A549 (cell line): ENCODE measurements around the gene KIAA1671. TPM values are rescaled to one million over a fixed set of nuclear protein-coding genes. Genes with fewer than 3 reads are reported as not detected.
A peak's percentile ranks its signal among the peaks of the same experiment; 100 is the strongest.

Source experiments
- ATAC-seq, 2 experiments: fragments of 200-7000 bp in 1 of 2; fragments of >200 bp in 1 of 2; cut with Nextera tagmentation in 1 of 2; cut with Tn5 transposase in 1 of 2; 3 replicates each; pipeline versions ENCODE4 v1.8.0 to v1.9.1; 2018 to 2020; ENCODE audit warnings: mild to moderate bottlenecking in 1 of 2, moderate library complexity in 1 of 2
- CTCF ChIA-PET: fragments of 300-600 bp; sonication (Branson Sonifier 250); formaldehyde crosslinking; extraction: SDS; loops from one replicate; lab custom pipeline; 2021; ENCODE audit warnings: antibody characterized with exemption, inconsistent platforms; lab: Yijun Ruan, JAX
- POLR2A ChIA-PET: fragments of 350-600 bp; formaldehyde crosslinking; extraction: SDS; loops from one replicate; lab custom pipeline; 2021; ENCODE audit warnings: antibody characterized with exemption, inconsistent platforms; lab: Yijun Ruan, JAX
- DNase-seq, 2 experiments: peaks; one replicate each; pipeline versions ENCODE4 v3.0.0 to v3.0.0-alpha.2; 2011 to 2016; ENCODE audit warnings: low read depth in 1 of 2, low spot score in 1 of 2
- FAIRE-seq: peaks from 2 replicates; lab custom pipeline; 2011; peaks lifted over from hg19 to GRCh38; lab: Jason Lieb, UNC
- H3K27ac ChIP-seq, 2 experiments: fragments of >200 bp; sonication (Bioruptor Twin); formaldehyde crosslinking; 3 replicates each; pipeline ENCODE4 v1.5.1; 2016 to 2017
- H3K4me1 ChIP-seq: fragments of >200 bp; sonication (Bioruptor Twin); formaldehyde crosslinking; 3 replicates; pipeline ENCODE4 v1.6.1; 2016
- H3K4me2 ChIP-seq: fragments of >200 bp; sonication (Bioruptor Twin); formaldehyde crosslinking; 3 replicates; pipeline ENCODE4 v1.6.1; 2016
- H3K4me3 ChIP-seq: fragments of >200 bp; sonication (Bioruptor Twin); formaldehyde crosslinking; 3 replicates; pipeline ENCODE4 v1.5.1; 2016
- H3K9me3 ChIP-seq: fragments of >200 bp; sonication (Bioruptor Twin); formaldehyde crosslinking; 3 replicates; pipeline ENCODE4 v1.6.1; 2016
- ATOH8 ChIP-seq: fragments of 250-450 bp; sonication (Bioruptor Pico); IDR thresholded peaks from 2 replicates; pipeline ENCODE4 v1.5.0; 2020; ENCODE audit warnings: low read depth, mild to moderate bottlenecking, moderate library complexity
- CHD2 ChIP-seq: fragments of 150-350 bp; IDR thresholded peaks from 2 replicates; pipeline ENCODE4 v1.6.1; 2014; ENCODE audit warnings: low read length; ENCODE audit not compliant: partially characterized antibody
- E2F6 ChIP-seq: IDR thresholded peaks from 2 replicates; pipeline ENCODE4 v1.6.1; 2012; ENCODE audit warnings: low read depth, borderline replicate concordance
- FOSL2 ChIP-seq, 2 experiments: fragments of 450-650 bp in 1 of 2; fragments of >200 bp in 1 of 2; sonication (Bioruptor Twin) in 1 of 2; formaldehyde crosslinking; IDR thresholded peaks; 2 replicates each; pipeline versions ENCODE4 v1.5.0 to v1.6.1; 2016 to 2020; ENCODE audit warnings: mild to moderate bottlenecking in 1 of 2, moderate library complexity in 1 of 2
- GATA3 ChIP-seq: IDR thresholded peaks from 2 replicates; pipeline ENCODE4 v1.6.1; 2012; ENCODE audit warnings: borderline replicate concordance
- HOXA7 ChIP-seq: fragments of 250-450 bp; sonication (Bioruptor Pico); IDR thresholded peaks from 2 replicates; pipeline ENCODE4 v1.5.0; 2020; ENCODE audit warnings: mild to moderate bottlenecking, moderate library complexity
- JUNB ChIP-seq: fragments of >200 bp; sonication (Bioruptor Twin); formaldehyde crosslinking; IDR thresholded peaks from 2 replicates; pipeline ENCODE4 v1.6.1; 2016
- KDM1A ChIP-seq: fragments of 200-600 bp; sonication (generic); IDR thresholded peaks from 2 replicates; pipeline ENCODE4 v1.6.1; 2016; ENCODE audit warnings: low read depth, mild to moderate bottlenecking
- MAX ChIP-seq: IDR thresholded peaks from 2 replicates; pipeline ENCODE4 v1.6.1; 2012
- MYC ChIP-seq: IDR thresholded peaks from 2 replicates; pipeline ENCODE4 v1.6.1; 2012; ENCODE audit warnings: mild to moderate bottlenecking, inconsistent platforms, low read length, improper control_type of control experiment, borderline replicate concordance
- PHF8 ChIP-seq: fragments of 200-600 bp; sonication (generic); IDR thresholded peaks from 2 replicates; pipeline ENCODE4 v1.6.1; 2016; ENCODE audit warnings: low read depth, mild to moderate bottlenecking, antibody characterized with exemption, moderate library complexity, borderline replicate concordance
- RAD21 ChIP-seq, 2 experiments: fragments of >200 bp in 1 of 2; sonication (Bioruptor Twin) in 1 of 2; formaldehyde crosslinking in 1 of 2; IDR thresholded peaks in 1 of 2; conservative IDR thresholded peaks in 1 of 2; 2 replicates in 1 of 2; 3 replicates in 1 of 2; pipeline ENCODE4 v1.6.1; 2012 to 2018; ENCODE audit warnings: inconsistent platforms in 1 of 2
- RARB ChIP-seq: fragments of 250-450 bp; sonication (Bioruptor Pico); IDR thresholded peaks from 2 replicates; pipeline ENCODE4 v1.8.0; 2021; ENCODE audit warnings: mild to moderate bottlenecking, moderate library complexity
- RCOR1 ChIP-seq: fragments of 150-350 bp; IDR thresholded peaks from 2 replicates; pipeline ENCODE4 v1.6.1; 2014; ENCODE audit warnings: antibody characterized with exemption, low read length, low read depth
- RFX5 ChIP-seq: fragments of 450-650 bp; IDR thresholded peaks from 2 replicates; pipeline ENCODE4 v1.7.1; 2014; ENCODE audit warnings: antibody characterized with exemption, mild to moderate bottlenecking, moderate library complexity
- SREBF2 ChIP-seq: fragments of 450-650 bp; IDR thresholded peaks from 2 replicates; pipeline ENCODE4 v1.6.1; 2014; ENCODE audit warnings: mild to moderate bottlenecking, moderate library complexity
- ZC3H11A ChIP-seq: fragments of 450-650 bp; IDR thresholded peaks from 2 replicates; pipeline ENCODE4 v1.6.1; 2014; ENCODE audit warnings: antibody characterized with exemption, mild to moderate bottlenecking
- ZFP36 ChIP-seq: fragments of 450-650 bp; IDR thresholded peaks from 2 replicates; pipeline ENCODE4 v1.6.1; 2014; ENCODE audit warnings: borderline replicate concordance; ENCODE audit not compliant: partially characterized antibody
- ZNF302 ChIP-seq: fragments of 250-450 bp; sonication (Bioruptor Pico); IDR thresholded peaks from 2 replicates; pipeline ENCODE4 v1.9.0; 2021; ENCODE audit warnings: inconsistent platforms, mild to moderate bottlenecking, moderate library complexity
- WGBS: methylation state at CpG from one replicate; pipeline ENCODE4 v1.1.6; 2017; ENCODE audit errors: missing lambda C conversion rate; 5-methylcytosine and 5-hydroxymethylcytosine counted together
- polyA plus RNA-seq, 4 experiments: library from polyadenylated mRNA; depleted of rRNA in 3 of 4; stranded (reverse); fragments of >200 nt; fragmentation: RNase III in 1 of 4; extraction: RNeasy Plus Mini Kit Qiagen cat#74134 plus additional on column Dnase treatment in 1 of 4; gene quantifications; 2 replicates in 3 of 4; 3 replicates in 1 of 4; pipeline ENCODE4 v1.2.3, GENCODE V29; 2011 to 2017

Gene KIAA1671
- polyA plus RNA-seq, 2 of the 4 experiments (the other 2 are of a cell fraction): 5.3 to 7.9 TPM

DNA sequence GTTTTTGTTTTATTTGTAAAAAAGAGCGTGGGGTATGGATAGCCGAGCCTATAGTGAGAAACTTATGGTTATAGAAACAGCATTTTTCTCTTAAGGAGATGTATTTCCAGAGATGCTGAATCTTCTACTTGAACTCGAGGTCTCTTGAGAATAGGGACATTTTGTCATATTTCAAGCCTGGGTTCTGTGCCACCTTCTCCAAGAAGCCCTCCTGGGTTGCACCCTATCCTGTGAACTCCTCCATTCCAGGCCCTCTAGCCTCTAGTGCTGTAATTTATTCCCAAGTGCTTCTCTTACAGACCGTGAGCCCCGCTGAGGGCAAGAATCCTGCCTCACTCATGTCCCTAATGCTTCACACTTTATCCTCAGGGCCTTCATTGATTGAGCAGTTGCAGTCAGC is 108.6 kb downstream of the KIAA1671 start:
- Histone ChIP-seq H3K4me1 (0 out of 3 replicates have a peak, but pooled peaks cover 3% of the 10 kb centered on the region), H3K27ac (peak overlapping the region in 1 of 2 experiments; percentile 59; a peak in 3 of 6 replicates)
- POLR2A ChIA-PET: no interaction called here
- FAIRE-seq: no peak
- TF ChIP-seq MYC: no peak
- no peak for TF ChIP-seq GATA3
- peak; percentile 86 for TF ChIP-seq ZFP36
- TF ChIP-seq FOSL2 (IDR thresholded peaks at IDR 0.05): no peak
- TF ChIP-seq FOSL2 (CRISPR knock-in tag; IDR thresholded peaks at IDR 0.05): no peak
- no peak for TF ChIP-seq PHF8
- TF ChIP-seq, all 56 proteins: peak for 1
- no peak for ATAC-seq
- Histone ChIP-seq H3K4me3 (no peak overlapping the region), H3K9me3 (no peaks in the 10 kb centered on the region), H3K4me2 (no peak overlapping the region)
- CTCF ChIA-PET: interaction anchor here (2.5 to 2.9 kb wide), 2 partner anchors 11 to 13 kb away, joined by 7 to 16 read pairs; no protein-coding TSS in a partner anchor
- WGBS: 80% methylated on average over 5 of the region's 5 CpGs
- no peak for DNase-seq

DNA sequence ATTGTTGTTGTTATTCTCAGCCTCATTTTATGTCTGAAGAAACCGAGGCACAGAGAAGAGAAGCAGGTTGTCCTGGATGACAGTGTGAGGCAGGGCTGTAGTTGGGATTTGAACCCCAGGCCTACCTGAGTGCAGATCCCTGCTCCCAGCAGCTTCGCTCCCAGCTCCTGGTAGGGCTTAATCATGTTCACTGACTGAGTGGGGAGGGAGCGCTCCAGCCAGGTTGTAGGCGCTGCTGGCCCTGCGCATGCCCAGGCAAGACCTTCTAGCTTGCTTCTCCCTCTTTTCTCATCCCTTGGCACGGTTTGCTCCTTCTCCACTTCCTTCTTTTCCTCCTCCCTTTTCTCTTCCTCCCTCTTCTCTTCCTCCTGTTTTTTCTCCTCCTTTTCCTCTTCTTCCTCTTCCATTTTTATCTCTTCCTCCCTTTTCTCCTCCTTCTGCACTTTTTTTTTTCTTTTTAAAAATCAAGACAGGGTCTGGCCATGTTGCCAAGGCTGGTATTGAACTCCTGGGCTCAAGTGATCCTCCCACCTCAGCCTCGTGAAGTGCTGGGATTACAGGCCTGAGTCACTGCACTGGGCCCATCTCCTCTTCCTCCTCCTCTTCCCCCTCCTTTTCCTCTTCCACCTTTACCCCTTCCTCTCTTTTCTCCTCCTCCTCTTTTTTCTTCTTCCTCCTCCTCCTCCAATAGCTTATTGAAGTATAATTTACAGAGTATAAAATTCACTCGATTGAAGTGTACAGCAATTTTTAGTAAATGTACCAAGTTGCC is 109.3 kb downstream of the KIAA1671 start:
- POLR2A ChIA-PET: no interaction called here
- no peak overlapping the region for H3K4me3 ChIP-seq
- TF ChIP-seq KDM1A (no peak), MAX (no peak), RFX5 (no peak), JUNB (no peak), ZC3H11A (no peak), SREBF2 (no peak), ATOH8 (CRISPR knock-in tag) (no peak), ZFP36 (no peak), ZNF302 (CRISPR knock-in tag) (no peak), E2F6 (no peak), RAD21 (conservative IDR thresholded peaks at IDR 0.05 in 1 of 2, IDR thresholded peaks at IDR 0.05 in 1 of 2) (no peak)
- TF ChIP-seq, all 56 proteins: peak for 0
- DNase-seq (no peak), FAIRE-seq (no peak), ATAC-seq (no peak)
- H3K27ac ChIP-seq: peak overlapping the region in 1 of 2 experiments; percentile 59; a peak in 3 of 6 replicates
- H3K4me2 ChIP-seq: no peak overlapping the region
- 0 out of 3 replicates have a peak, but pooled peaks cover 3% of the 10 kb centered on the region for H3K4me1 ChIP-seq
- no peaks in the 10 kb centered on the region for H3K9me3 ChIP-seq
- 84% methylated on average over 6 of the region's 8 CpGs for WGBS
- CTCF ChIA-PET: interaction anchor here (0.9 to 2.0 kb wide), 2 partner anchors 10 to 123 kb away, joined by 3 to 6 read pairs; no protein-coding TSS in a partner anchor

DNA sequence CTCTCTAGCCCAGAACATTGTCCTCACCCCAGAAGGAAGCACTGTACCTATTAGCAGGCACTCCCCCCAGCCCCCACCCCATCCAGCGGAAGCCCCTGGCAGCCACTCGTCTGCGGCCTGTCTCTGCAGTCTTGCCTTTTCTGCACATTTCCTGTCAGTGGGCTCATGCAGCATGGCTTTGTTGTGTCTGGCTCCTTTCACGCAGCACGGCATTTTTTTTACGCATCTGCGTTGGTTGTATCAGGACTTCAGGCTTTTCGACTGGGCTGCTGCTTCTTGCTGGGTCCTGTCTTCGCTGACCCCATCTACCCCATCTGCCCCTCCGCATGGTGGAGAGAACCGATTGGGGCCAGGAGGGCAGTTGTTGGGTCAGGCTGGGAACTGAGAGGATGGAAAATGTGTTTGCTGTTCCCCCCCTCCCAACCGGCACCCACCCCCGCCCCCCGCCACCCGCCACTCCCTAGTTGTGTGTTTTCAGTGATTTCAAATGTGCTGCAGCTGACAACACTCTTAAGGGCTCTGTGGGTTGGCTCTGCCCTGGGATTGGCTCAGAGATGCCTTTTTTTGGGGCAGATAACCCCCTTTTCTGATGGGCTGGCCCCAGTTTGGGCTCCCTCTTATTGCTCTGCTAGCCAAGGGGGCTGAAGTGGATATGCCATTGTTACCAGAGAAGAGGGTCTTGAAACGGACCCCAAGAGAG is 110.0 kb downstream of the KIAA1671 start:
- CTCF ChIA-PET: interaction anchor here (0.9 to 2.0 kb wide), 3 partner anchors 11 to 124 kb away, joined by 3 to 6 read pairs (median 5); no protein-coding TSS in a partner anchor
- TF ChIP-seq RCOR1: no peak
- TF ChIP-seq GATA3: no peak
- no peak for TF ChIP-seq E2F6
- no peak for TF ChIP-seq CHD2
- TF ChIP-seq HOXA7 (CRISPR knock-in tag): no peak
- TF ChIP-seq RARB (CRISPR knock-in tag): no peak
- Histone ChIP-seq H3K27ac (peak overlapping the region in 1 of 2 experiments; percentile 59; a peak in 2 of 6 replicates), H3K4me1 (0 out of 3 replicates have a peak, but pooled peaks cover 3% of the 10 kb centered on the region), H3K4me3 (no peak overlapping the region), H3K4me2 (no peak overlapping the region), H3K9me3 (no peaks in the 10 kb centered on the region)
- no peak for FAIRE-seq
- DNase-seq: no peak
- no peak for ATAC-seq
- POLR2A ChIA-PET: no interaction called here
- 96% methylated on average over 9 of the region's 16 CpGs for WGBS
